ENCODE measurements around the gene PKHD1. TPM values are rescaled to one million over a fixed set of nuclear protein-coding genes. Genes with fewer than 3 reads are reported as not detected.

Gene PKHD1
- total RNA-seq, 1 experiment from 2014 or later: not detected

- DNase-seq (ENCODE audit: low read depth, low spot score) (no peak), ATAC-seq (no peak)
- TF ChIP-seq TCF7L2 (IDR thresholded peaks at IDR 0.05; ENCODE audit: low read depth, low read length): no peak
- TF ChIP-seq, protein P1, sequence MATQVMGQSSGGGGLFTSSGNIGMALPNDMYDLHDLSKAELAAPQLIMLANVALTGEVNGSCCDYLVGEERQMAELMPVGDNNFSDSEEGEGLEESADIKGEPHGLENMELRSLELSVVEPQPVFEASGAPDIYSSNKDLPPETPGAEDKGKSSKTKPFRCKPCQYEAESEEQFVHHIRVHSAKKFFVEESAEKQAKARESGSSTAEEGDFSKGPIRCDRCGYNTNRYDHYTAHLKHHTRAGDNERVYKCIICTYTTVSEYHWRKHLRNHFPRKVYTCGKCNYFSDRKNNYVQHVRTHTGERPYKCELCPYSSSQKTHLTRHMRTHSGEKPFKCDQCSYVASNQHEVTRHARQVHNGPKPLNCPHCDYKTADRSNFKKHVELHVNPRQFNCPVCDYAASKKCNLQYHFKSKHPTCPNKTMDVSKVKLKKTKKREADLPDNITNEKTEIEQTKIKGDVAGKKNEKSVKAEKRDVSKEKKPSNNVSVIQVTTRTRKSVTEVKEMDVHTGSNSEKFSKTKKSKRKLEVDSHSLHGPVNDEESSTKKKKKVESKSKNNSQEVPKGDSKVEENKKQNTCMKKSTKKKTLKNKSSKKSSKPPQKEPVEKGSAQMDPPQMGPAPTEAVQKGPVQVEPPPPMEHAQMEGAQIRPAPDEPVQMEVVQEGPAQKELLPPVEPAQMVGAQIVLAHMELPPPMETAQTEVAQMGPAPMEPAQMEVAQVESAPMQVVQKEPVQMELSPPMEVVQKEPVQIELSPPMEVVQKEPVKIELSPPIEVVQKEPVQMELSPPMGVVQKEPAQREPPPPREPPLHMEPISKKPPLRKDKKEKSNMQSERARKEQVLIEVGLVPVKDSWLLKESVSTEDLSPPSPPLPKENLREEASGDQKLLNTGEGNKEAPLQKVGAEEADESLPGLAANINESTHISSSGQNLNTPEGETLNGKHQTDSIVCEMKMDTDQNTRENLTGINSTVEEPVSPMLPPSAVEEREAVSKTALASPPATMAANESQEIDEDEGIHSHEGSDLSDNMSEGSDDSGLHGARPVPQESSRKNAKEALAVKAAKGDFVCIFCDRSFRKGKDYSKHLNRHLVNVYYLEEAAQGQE (IDR thresholded peaks at IDR 0.05; ENCODE audit: insufficient read depth in 1 of 2, low read depth in 2 of 2, low read length in 1 of 2): no peak
- TF ChIP-seq SIN3A (IDR thresholded peaks at IDR 0.05; ENCODE audit: borderline replicate concordance, insufficient read depth, low read depth, low read length): no peak
- TF ChIP-seq POLR2AphosphoS5 (IDR thresholded peaks at IDR 0.05; ENCODE audit: low read depth, low read length): no peak
- TF ChIP-seq, protein P2, sequence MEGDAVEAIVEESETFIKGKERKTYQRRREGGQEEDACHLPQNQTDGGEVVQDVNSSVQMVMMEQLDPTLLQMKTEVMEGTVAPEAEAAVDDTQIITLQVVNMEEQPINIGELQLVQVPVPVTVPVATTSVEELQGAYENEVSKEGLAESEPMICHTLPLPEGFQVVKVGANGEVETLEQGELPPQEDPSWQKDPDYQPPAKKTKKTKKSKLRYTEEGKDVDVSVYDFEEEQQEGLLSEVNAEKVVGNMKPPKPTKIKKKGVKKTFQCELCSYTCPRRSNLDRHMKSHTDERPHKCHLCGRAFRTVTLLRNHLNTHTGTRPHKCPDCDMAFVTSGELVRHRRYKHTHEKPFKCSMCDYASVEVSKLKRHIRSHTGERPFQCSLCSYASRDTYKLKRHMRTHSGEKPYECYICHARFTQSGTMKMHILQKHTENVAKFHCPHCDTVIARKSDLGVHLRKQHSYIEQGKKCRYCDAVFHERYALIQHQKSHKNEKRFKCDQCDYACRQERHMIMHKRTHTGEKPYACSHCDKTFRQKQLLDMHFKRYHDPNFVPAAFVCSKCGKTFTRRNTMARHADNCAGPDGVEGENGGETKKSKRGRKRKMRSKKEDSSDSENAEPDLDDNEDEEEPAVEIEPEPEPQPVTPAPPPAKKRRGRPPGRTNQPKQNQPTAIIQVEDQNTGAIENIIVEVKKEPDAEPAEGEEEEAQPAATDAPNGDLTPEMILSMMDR (IDR thresholded peaks at IDR 0.05): peak; percentile 13; the same call in 1 of the 2 replicates
- POLR2A ChIA-PET: no interaction called here
- in situ Hi-C loops (cut with HindIII; ENCODE audit: low pct_unique_long_range_greater_than_20kb, low sequenced_read_pairs): no loop called here
- H3K27ac ChIP-seq (ENCODE audit: low read length): no peak overlapping the region
- BruUV-seq (replicated peaks): no TSS peak
- no peak overlapping the region for H3K4me3 ChIP-seq (ENCODE audit: low read depth in 2 of 2, low read length in 2 of 2)
- intact Hi-C loops (cut with micrococcal nuclease; ENCODE audit: unreplicated experiment): no loop called here
- H3K36me3 ChIP-seq (ENCODE audit: control insufficient read depth, insufficient read depth, low read length): no peaks in the 10 kb centered on the region
- no peaks in the 10 kb centered on the region for H3K4me1 ChIP-seq (ENCODE audit: control insufficient read depth, insufficient read depth, low read length)
- H3K27me3 ChIP-seq (ENCODE audit: control insufficient read depth, insufficient read depth, low read length): peaks cover 2% of the 10 kb centered on the region
- CTCF ChIA-PET: no interaction called here
- H3K9me3 ChIP-seq (ENCODE audit: control insufficient read depth, insufficient read depth, low read depth, low read length): no peaks in the 10 kb centered on the region
Observed at GRCh38 chr6:52098721-52099120, 11.3 kb upstream of the PKHD1 start.

GRCh38 chr6:52089758-52090348, 2.4 kb upstream of the PKHD1 start:
- Histone ChIP-seq H3K27ac (ENCODE audit: low read length) (no peak overlapping the region), H3K9me3 (ENCODE audit: control insufficient read depth, insufficient read depth, low read depth, low read length) (no peaks in the 10 kb centered on the region), H3K36me3 (ENCODE audit: control insufficient read depth, insufficient read depth, low read length) (no peaks in the 10 kb centered on the region), H3K4me3 (ENCODE audit: low read depth in 2 of 2, low read length in 2 of 2) (no peak overlapping the region), H3K27me3 (ENCODE audit: control insufficient read depth, insufficient read depth, low read length) (no peaks in the 10 kb centered on the region), H3K4me1 (ENCODE audit: control insufficient read depth, insufficient read depth, low read length) (no peaks in the 10 kb centered on the region)
- intact Hi-C loops (cut with micrococcal nuclease; ENCODE audit: unreplicated experiment) (no loop called here), in situ Hi-C loops (cut with HindIII; ENCODE audit: low pct_unique_long_range_greater_than_20kb, low sequenced_read_pairs) (no loop called here)
- no TSS peak for BruUV-seq (replicated peaks)
- no peak for TF ChIP-seq POLR2AphosphoS5 (IDR thresholded peaks at IDR 0.05; ENCODE audit: low read depth, low read length)
- no peak for TF ChIP-seq SIN3A (IDR thresholded peaks at IDR 0.05; ENCODE audit: borderline replicate concordance, insufficient read depth, low read depth, low read length)
- TF ChIP-seq TCF7L2 (IDR thresholded peaks at IDR 0.05; ENCODE audit: low read depth, low read length): no peak
- ChIA-PET CTCF (no interaction called here), POLR2A (no interaction called here)
- ATAC-seq (no peak), DNase-seq (ENCODE audit: low read depth, low spot score) (no peak)

DNA sequence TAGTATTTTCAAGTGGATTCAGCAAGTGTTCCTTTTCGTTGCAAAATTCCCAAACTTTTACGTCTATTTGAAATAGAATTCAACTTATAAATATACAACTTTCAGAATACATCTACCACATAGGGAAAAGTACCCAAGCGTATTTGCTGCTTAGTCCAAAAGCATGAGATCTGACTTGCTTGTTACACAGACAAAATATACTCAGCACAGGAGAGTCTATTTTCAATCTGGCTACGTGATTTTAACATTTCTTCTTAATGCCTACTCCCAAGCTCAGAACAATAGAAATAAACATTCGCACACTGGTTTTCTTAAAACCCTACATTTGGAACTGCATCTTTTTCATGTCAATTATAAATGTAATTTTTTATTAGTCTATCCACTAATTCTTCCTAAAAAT, 672 bp downstream of the PKHD1 start:
- Histone ChIP-seq H3K4me1 (ENCODE audit: control insufficient read depth, insufficient read depth, low read length) (no peaks in the 10 kb centered on the region), H3K4me3 (ENCODE audit: low read depth in 2 of 2, low read length in 2 of 2) (no peak overlapping the region), H3K27me3 (ENCODE audit: control insufficient read depth, insufficient read depth, low read length) (no peaks in the 10 kb centered on the region; the same call in 1 of the 2 replicates), H3K9me3 (ENCODE audit: control insufficient read depth, insufficient read depth, low read depth, low read length) (no peaks in the 10 kb centered on the region), H3K36me3 (ENCODE audit: control insufficient read depth, insufficient read depth, low read length) (no peaks in the 10 kb centered on the region), H3K27ac (ENCODE audit: low read length) (no peak overlapping the region)
- TF ChIP-seq POLR2AphosphoS5 (IDR thresholded peaks at IDR 0.05; ENCODE audit: low read depth, low read length): no peak
- TF ChIP-seq, protein P2 (IDR thresholded peaks at IDR 0.05): no peak
- no peak for TF ChIP-seq TCF7L2 (IDR thresholded peaks at IDR 0.05; ENCODE audit: low read depth, low read length)
- TF ChIP-seq, protein P1 (IDR thresholded peaks at IDR 0.05; ENCODE audit: insufficient read depth in 1 of 2, low read depth in 2 of 2, low read length in 1 of 2): no peak
- no peak for TF ChIP-seq SIN3A (IDR thresholded peaks at IDR 0.05; ENCODE audit: borderline replicate concordance, insufficient read depth, low read depth, low read length)
- ChIA-PET CTCF (no interaction called here), POLR2A (no interaction called here)
- BruUV-seq (replicated peaks): no TSS peak
- DNase-seq (ENCODE audit: low read depth, low spot score) (no peak), ATAC-seq (no peak)
- intact Hi-C loops (cut with micrococcal nuclease; ENCODE audit: unreplicated experiment): no loop called here
- in situ Hi-C loops (cut with HindIII; ENCODE audit: low pct_unique_long_range_greater_than_20kb, low sequenced_read_pairs): no loop called here
